ENCODE data around the gene DGKB.

DNA sequence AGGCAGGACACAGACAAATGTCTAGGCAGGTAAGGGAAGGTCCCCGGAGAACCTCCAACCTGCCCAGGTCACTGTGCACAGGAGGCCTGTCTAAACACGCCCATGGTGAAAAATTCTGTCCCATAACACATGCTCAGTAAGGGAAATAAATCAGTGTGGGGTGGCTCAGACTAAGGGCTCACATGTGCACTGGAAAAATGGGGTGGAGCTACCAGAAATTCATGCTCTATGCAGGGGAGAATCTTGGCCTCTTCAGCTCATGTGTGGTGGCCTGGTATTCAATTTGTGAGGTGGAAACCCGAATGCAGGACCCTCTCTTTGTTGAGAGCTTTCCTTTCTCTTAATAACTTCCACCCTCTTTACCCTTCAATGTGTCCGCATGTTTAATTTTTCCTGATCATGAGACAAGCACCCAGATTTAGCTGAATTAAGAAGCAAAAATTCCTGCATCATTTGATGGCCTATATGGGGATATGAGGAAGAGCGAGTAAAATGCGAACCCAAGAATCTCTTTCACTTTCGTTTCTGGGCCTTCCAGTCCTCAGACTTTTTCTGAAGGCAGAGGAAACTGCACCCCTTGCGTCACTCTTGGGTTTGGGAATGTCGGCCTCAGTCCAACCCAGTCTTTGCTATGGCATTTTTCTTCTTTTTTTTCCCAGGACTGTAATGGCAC is 163.2 kb downstream of the DGKB start:
- TF ChIP-seq, protein P1, sequence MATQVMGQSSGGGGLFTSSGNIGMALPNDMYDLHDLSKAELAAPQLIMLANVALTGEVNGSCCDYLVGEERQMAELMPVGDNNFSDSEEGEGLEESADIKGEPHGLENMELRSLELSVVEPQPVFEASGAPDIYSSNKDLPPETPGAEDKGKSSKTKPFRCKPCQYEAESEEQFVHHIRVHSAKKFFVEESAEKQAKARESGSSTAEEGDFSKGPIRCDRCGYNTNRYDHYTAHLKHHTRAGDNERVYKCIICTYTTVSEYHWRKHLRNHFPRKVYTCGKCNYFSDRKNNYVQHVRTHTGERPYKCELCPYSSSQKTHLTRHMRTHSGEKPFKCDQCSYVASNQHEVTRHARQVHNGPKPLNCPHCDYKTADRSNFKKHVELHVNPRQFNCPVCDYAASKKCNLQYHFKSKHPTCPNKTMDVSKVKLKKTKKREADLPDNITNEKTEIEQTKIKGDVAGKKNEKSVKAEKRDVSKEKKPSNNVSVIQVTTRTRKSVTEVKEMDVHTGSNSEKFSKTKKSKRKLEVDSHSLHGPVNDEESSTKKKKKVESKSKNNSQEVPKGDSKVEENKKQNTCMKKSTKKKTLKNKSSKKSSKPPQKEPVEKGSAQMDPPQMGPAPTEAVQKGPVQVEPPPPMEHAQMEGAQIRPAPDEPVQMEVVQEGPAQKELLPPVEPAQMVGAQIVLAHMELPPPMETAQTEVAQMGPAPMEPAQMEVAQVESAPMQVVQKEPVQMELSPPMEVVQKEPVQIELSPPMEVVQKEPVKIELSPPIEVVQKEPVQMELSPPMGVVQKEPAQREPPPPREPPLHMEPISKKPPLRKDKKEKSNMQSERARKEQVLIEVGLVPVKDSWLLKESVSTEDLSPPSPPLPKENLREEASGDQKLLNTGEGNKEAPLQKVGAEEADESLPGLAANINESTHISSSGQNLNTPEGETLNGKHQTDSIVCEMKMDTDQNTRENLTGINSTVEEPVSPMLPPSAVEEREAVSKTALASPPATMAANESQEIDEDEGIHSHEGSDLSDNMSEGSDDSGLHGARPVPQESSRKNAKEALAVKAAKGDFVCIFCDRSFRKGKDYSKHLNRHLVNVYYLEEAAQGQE (IDR thresholded peaks at IDR 0.05; ENCODE audit: insufficient replicate concordance, low read depth) = no peak
- TF ChIP-seq, protein P2, sequence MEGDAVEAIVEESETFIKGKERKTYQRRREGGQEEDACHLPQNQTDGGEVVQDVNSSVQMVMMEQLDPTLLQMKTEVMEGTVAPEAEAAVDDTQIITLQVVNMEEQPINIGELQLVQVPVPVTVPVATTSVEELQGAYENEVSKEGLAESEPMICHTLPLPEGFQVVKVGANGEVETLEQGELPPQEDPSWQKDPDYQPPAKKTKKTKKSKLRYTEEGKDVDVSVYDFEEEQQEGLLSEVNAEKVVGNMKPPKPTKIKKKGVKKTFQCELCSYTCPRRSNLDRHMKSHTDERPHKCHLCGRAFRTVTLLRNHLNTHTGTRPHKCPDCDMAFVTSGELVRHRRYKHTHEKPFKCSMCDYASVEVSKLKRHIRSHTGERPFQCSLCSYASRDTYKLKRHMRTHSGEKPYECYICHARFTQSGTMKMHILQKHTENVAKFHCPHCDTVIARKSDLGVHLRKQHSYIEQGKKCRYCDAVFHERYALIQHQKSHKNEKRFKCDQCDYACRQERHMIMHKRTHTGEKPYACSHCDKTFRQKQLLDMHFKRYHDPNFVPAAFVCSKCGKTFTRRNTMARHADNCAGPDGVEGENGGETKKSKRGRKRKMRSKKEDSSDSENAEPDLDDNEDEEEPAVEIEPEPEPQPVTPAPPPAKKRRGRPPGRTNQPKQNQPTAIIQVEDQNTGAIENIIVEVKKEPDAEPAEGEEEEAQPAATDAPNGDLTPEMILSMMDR (IDR thresholded peaks at IDR 0.05; ENCODE audit: insufficient read depth, low read length) = no peak
